Activated T-cell treated with anti-CD3 and anti-CD28 coated beads, Interleukin-2, amount 50 U/mL, for 1 hour (primary cell): Measurements from ENCODE around the gene LPGAT1.
"Not testable (repeated sequence)": the region's sequence is repeated elsewhere in the genome, so short reads cannot be mapped to it uniquely, and the experiment has no call there.

Experiments
- DNase-seq: peaks from one replicate; pipeline ENCODE4 v3.0.0-alpha.2; 2020

Gene LPGAT1, protein sequence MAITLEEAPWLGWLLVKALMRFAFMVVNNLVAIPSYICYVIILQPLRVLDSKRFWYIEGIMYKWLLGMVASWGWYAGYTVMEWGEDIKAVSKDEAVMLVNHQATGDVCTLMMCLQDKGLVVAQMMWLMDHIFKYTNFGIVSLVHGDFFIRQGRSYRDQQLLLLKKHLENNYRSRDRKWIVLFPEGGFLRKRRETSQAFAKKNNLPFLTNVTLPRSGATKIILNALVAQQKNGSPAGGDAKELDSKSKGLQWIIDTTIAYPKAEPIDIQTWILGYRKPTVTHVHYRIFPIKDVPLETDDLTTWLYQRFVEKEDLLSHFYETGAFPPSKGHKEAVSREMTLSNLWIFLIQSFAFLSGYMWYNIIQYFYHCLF

GRCh38 chr1:211830328-211831142, at the start of gene LPGAT1:
Gene LPGAT1 (minus strand): TSS chr1:211830763. CDS start chr1:211829296, 1,467 bp downstream.
- DNase-seq, result peak; percentile 81

GRCh38 chr1:211879475-211879874, 48.9 kb upstream of the LPGAT1 start:
- no peak for DNase-seq

DNA sequence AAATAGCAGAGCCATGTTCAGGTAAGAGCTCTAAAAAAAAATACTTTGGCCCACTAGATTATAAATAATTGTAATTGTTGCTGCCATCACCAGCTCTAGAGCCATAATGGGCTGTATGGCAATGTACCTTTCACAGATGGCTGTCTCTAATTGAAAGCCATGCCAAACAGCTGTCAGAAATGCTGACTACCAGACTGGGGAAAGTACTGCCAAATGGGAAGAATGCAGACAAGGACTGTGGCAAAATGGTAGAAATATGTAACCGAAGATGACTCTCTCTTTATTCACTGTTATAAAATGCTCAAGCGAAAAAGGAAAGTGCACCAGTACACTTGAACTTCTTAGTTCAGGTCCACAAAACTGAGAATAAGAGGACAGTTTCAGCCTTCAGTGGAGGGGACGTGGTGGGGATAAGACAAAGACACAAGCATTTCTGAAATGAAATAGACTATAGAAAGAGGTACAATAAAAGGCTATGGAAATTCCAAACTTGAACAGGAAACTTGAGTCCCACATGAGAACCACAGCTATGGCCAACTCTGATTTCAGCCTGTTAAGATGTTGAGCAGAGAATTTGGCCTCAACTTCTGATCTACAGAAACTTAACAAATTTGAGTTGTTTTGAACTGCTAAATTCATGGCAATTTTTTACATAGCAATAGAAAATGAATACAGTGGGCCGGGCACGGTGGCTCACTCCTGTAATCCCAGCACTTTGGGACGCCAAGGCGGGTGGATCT, 46.5 kb upstream of the LPGAT1 start:
- DNase-seq, result no peak

DNA sequence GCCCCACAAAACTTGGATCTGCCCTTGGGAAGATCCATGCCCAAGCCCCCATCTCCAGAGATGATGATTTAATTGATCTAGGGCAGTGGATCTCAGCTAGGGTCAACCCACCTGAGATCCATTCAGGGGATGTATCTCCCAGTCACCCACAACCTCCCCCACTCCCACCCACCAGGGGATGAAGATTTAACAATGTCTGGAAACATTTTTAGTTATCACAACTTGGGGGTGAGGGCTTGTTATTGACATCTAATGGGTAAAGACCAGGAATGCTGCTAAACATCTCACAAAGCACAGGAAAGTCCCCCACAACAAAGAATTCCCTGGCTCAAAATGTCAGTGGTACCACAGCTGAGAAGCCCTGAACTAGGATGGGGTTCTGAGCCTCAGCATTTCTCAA, 45.0 kb upstream of the LPGAT1 start:
- no peak for DNase-seq

DNA sequence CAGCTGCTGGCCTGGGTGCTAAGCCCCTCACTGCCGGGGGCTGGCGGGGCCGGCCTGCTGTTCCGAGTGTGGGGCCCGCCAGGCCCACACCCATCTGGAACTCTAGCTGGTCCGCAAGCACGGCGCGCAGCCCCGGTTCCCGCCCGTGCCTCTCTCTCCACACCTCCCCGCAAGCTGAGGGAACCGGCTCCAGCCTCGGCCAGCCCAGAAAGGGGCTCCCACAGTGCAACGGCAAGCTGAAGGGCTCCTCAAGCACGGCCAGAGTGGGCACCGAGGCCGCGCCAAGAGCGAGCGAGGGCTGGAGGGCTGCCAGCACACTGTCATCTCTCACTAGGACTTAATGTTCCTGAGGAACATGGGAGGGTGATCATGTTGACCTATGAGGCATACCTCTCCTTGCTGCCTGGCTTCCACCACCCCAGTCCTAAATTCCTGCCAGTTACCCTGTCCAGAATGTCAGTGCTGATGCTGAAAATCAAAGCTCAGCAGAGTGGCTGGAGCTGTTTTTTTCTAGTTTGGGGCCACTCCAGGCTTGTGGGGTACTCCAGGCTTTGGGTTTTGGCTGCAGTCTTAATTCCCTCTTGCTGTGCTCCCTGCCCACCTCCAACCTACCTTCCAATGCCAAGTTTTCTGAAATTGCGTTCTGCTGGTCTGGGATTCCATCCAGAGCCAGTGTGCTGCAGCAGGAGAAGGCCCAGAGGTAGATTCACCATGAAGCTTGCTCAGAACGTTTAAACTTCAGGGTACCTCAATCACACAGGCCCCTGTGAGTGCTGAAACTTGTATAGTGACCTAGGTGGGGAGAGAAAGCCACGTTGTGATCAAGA, 44.2 kb upstream of the LPGAT1 start:
- no peak for DNase-seq

- DNase-seq, result not testable (repeated sequence)
These were observed 43.2 kb upstream of the LPGAT1 start for GRCh38 chr1:211873731-211874130.

DNA sequence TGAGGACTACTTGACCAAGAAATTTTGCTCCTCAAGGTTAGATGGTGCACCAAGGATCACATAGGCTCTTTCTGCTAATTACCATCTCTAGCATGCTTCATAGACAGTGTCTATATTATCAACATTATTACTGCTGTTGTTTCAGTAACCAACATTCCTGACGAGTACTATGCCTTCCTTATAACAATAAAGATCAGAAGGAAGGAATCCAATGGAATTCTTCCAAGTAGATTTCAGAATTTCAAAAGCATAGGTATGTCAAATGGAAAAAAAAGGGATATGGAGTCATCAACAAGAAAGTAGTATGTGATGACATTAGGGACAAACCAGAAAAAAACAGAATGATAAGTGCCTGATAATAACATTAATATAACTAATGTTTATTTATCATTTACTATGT, 39.6 kb upstream of the LPGAT1 start:
- no peak for DNase-seq

DNA sequence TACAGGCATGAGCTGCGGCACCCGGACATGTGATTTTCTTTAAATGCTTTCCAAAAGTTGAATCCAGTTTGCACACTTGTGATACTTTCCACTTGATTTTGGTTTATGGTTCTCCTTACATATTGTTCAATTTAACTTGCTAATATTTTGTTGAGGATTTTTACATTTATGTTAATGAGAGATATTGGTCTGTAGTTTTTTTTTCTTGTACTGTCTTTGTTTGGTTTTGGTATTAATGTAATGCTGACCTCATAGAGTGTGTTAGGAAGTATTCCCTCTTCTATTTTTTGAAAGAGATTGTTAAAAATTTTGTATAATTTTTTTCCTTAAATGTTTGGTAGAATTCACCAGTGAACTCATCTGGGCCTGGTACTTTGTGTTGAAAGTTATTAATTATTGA, 34.6 kb upstream of the LPGAT1 start:
- DNase-seq, result no peak

DNA sequence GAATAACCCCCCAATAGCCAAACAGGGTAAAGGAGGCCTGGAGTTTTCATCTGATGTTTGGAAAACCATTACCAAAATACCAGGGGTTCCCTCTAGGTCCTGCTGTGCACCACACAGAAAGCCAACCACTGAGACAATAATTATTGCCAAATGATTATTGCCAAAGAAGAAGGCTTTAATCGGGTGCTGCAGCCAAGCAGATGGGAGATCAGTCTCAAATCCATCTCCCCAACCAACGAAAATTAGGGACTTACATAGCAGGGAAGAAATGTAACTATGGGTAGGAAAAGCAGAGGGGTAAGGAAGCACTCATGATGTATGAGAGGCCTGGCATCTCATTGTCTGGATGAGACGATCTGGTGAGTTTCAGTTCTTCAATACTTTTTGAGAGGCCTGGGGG, 28.8 kb upstream of the LPGAT1 start:
- no peak for DNase-seq

- no peak for DNase-seq
These were observed 20.6 kb upstream of the LPGAT1 start for GRCh38 chr1:211851174-211851573.

GRCh38 chr1:211843507-211844298, 13.1 kb upstream of the LPGAT1 start:
- DNase-seq, result no peak

DNA sequence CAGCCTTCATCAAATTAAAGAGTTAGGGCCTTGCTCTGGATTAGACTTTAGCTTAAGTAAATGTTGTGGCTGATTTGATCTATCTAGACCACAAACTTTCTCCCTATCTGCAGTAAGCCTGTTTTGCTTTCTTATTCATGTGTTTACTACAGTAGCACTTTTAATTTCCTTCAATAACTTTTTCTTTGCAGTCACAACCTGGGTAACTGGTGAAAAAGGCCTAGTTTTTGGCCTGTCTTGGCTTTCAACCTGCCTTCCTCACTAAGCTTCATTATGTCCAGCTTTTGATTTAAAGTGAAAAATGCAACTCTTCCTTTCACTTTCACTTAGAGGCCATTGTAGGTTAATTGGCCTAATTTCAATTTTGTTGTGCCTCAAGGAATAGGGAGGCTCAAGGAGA, 12.5 kb upstream of the LPGAT1 start:
- DNase-seq, result no peak

GRCh38 chr1:211842518-211842917, 12.0 kb upstream of the LPGAT1 start:
- DNase-seq, result no peak

- DNase-seq, result no peak
These were observed 8.5 kb upstream of the LPGAT1 start for GRCh38 chr1:211839106-211839505.

DNA sequence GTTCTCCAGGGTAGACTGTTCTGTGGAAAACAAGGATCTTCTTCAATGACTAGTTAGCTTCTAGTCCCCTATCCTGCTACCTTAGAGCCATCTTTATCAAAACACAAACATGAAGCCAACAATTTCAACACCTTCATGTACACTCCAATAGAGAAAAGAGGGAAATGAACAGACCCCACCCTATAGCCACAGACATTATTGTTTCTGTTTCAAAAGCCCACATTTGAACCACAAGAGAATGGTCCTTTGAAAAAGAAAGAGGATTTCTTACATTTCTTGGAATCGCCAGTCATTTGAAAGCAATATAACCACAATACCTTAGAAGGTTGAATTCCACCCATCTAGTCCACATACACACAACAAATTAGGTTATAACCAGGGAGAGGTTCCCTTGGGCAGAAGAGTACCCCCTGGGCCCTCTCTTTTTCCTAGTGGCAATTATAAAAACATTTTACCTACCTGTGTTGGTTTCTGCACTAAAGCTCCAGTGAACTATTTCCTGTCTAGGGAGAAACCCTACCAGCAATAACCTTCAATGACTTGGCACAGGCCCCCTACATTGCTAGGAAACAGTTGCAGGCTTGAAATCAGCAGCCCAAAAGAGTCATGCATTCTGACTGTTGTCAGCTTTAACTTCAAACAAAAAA, 2.7 kb upstream of the LPGAT1 start:
- DNase-seq, result no peak

DNA sequence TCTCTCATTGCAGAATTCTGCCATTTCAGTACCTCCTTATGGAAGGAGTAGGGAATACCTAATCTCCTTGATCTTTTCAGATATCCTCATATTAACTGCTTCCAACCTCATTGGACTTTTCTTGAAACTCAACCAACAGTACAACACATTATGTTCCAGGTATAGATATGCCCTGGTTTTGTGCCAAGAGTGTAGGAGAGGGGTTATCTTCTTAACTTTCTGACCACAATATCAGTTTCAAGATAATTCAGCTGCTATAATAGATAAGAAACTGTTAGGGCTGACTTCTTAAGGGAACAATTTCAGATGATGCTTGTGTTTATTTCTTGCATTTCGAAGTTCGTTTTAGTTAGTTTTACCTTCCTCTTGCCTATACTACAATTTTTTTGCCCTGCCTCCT, 2.1 kb upstream of the LPGAT1 start:
- DNase-seq, result no peak

- DNase-seq, result no peak
These were observed 1.2 kb upstream of the LPGAT1 start for GRCh38 chr1:211831558-211832323.

DNA sequence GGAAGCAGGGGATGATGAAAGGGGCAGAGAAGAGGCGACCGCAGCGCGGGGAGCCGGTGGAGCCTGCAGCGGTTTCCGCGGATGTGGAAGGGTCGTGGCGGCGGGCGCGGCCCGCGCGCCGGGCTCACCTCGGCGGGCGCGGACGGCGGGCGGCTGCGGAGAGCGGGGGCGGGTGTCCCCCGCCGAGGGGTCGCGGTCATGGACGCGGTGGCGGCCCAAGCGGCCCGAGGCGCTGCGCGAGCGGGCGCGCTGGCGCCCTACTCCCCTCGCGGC, 572 bp downstream of the LPGAT1 start:
- DNase-seq, result no peak

DNA sequence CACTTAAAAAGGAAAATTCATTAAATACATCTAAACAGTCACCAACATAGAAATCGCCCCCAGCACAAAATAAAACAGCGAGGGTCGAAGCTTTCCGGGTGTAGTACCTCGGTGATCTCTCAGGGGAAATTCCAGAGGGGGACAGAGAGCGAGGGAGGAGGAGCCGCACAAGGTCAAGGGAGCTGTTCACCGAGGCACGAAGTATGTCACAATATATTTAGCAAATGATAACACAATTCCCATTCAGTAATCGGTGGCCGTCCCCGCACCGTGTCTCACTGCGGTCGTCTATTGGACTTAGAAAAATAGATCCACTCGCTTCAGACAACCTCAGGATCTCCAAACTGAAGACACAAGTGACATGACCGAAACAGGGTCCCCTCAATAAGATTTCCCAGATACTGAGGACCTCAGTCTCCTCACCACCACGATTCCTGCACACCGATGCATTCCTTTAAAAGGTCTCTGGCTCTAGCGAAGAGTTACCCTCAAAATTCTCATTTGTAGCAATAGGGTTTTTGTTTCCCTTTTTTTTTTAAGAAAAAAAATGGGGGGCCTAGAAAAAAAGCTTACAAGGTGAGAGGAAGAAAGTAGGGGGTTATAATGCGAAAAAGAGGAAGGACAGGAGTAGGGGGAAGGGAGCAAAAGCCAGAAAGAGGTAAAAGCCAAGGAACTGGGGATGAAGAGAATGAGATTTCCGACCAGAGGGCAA, 1.1 kb downstream of the LPGAT1 start:
- DNase-seq, result no peak
